Kidney glomerular epithelial cell (primary cell): Measurements from ENCODE around the gene ARL16.
"Not testable (repeated sequence)": the region's sequence is repeated elsewhere in the genome, so short reads cannot be mapped to it uniquely, and the experiment has no call there.

Experiments
- DNase-seq: peaks from one replicate; lab custom pipeline; 2025; lab: John Stamatoyannopoulos, UW

Gene ARL16

GRCh38 chr17:81695211-81695610, 11.6 kb upstream of the ARL16 start:
- no peak for DNase-seq

- no peak for DNase-seq
These were observed 11.2 kb upstream of the ARL16 start for GRCh38 chr17:81694810-81695209.

GRCh38 chr17:81693509-81694210, 10.1 kb upstream of the ARL16 start:
- no peak for DNase-seq

GRCh38 chr17:81691608-81692007, 8.0 kb upstream of the ARL16 start:
- no peak for DNase-seq

GRCh38 chr17:81691196-81691595, 7.6 kb upstream of the ARL16 start:
- DNase-seq = no peak

GRCh38 chr17:81690549-81690948, 7.0 kb upstream of the ARL16 start:
- DNase-seq = no peak

GRCh38 chr17:81690066-81690465, 6.5 kb upstream of the ARL16 start:
- DNase-seq = no peak

GRCh38 chr17:81688616-81689015, 5.0 kb upstream of the ARL16 start:
- DNase-seq = no peak

- no peak for DNase-seq
These were observed 4.4 kb upstream of the ARL16 start for GRCh38 chr17:81687770-81688541.

- no peak for DNase-seq
These were observed 3.0 kb upstream of the ARL16 start for GRCh38 chr17:81686614-81687013.

GRCh38 chr17:81685108-81685507, 1.5 kb upstream of the ARL16 start:
- peak; percentile 73 for DNase-seq

GRCh38 chr17:81684442-81684911, 880 bp upstream of the ARL16 start:
- DNase-seq = peak; percentile 24

GRCh38 chr17:81683208-81683583, 401 bp downstream of the ARL16 start:
- DNase-seq = no peak

- no peak for DNase-seq
These were observed 911 bp downstream of the ARL16 start for GRCh38 chr17:81682565-81683207.

- peak; percentile 80 for DNase-seq
These were observed 1.9 kb downstream of the ARL16 start for GRCh38 chr17:81681672-81682071.

- no peak for DNase-seq
These were observed 3.4 kb downstream of the ARL16 start for GRCh38 chr17:81680150-81680549.

GRCh38 chr17:81676906-81677305, 6.7 kb downstream of the ARL16 start:
- no peak for DNase-seq

- DNase-seq = not testable (repeated sequence)
These were observed 7.9 kb downstream of the ARL16 start for GRCh38 chr17:81675515-81676221.

GRCh38 chr17:81673561-81674258, 9.9 kb downstream of the ARL16 start:
- DNase-seq = no peak

- DNase-seq = no peak
These were observed 10.6 kb downstream of the ARL16 start for GRCh38 chr17:81672954-81673353.

GRCh38 chr17:81672504-81672903, 11.1 kb downstream of the ARL16 start:
- DNase-seq = no peak

- DNase-seq = no peak
These were observed 15.8 kb downstream of the ARL16 start for GRCh38 chr17:81667754-81668153.
